Calu3 (cell line): ENCODE results near the gene ITSN2. TPM values are rescaled to one million over a fixed set of nuclear protein-coding genes. Genes with fewer than 3 reads are reported as not detected.

Source experiments
- BruUV-seq: library from RNA; stranded (reverse); fragments of 400-500 nt; replicated peaks from 2 replicates; lab custom pipeline; 2021; lab: Mats Ljungman, UMichigan
- CTCF ChIA-PET: fragments of 300-600 bp; sonication (Branson Sonifier 250); formaldehyde crosslinking; loops from one replicate; lab custom pipeline; 2022; ENCODE audit warnings: antibody characterized with exemption; lab: Charles Lee
- DNase-seq: peaks from one replicate; pipeline ENCODE4 v3.0.0; 2022
- H3K27ac Mint-ChIP-seq: one replicate; pipeline ENCODE4 v1.8.0; 2022; ENCODE audit warnings: mixed read lengths; ENCODE audit not compliant: unreplicated experiment
- H3K27me3 Mint-ChIP-seq: one replicate; pipeline ENCODE4 v1.8.0; 2022; ENCODE audit warnings: mixed read lengths; ENCODE audit not compliant: unreplicated experiment
- H3K36me3 Mint-ChIP-seq: one replicate; pipeline ENCODE4 v1.8.0; 2022; ENCODE audit warnings: mild to moderate bottlenecking, moderate library complexity, mixed read lengths; ENCODE audit not compliant: insufficient read depth, unreplicated experiment
- H3K4me1 Mint-ChIP-seq: one replicate; pipeline ENCODE4 v1.8.0; 2022; ENCODE audit warnings: mild to moderate bottlenecking, low read depth, mixed read lengths; ENCODE audit not compliant: unreplicated experiment
- H3K4me3 Mint-ChIP-seq: one replicate; pipeline ENCODE4 v1.8.0; 2022; ENCODE audit warnings: mild to moderate bottlenecking, low read depth, moderate library complexity, mixed read lengths; ENCODE audit not compliant: unreplicated experiment
- H3K9me3 Mint-ChIP-seq: one replicate; pipeline ENCODE4 v1.8.0; 2022; ENCODE audit warnings: low read depth, mixed read lengths; ENCODE audit not compliant: unreplicated experiment
- intact Hi-C: fragments of 100-400 bp; cut with micrococcal nuclease; formaldehyde crosslinking; loops from one replicate; pipeline ENCODE4 v1.10.0; 2022; ENCODE audit not compliant: unreplicated experiment
- total RNA-seq: library from RNA; stranded (reverse); gene quantifications from 2 replicates; pipeline ENCODE4 v1.2.3, GENCODE V29; 2022
- TF ChIP-seq, protein P1 (sequence below): fragments of 200-600 bp; IDR thresholded peaks from one replicate; pipeline ENCODE4 v1.8.0; 2022; ENCODE audit warnings: antibody characterized with exemption; ENCODE audit not compliant: unreplicated experiment

The ITSN2 gene
- total RNA-seq, 1 experiment from 2014 or later, result 45.4 TPM

DNA sequence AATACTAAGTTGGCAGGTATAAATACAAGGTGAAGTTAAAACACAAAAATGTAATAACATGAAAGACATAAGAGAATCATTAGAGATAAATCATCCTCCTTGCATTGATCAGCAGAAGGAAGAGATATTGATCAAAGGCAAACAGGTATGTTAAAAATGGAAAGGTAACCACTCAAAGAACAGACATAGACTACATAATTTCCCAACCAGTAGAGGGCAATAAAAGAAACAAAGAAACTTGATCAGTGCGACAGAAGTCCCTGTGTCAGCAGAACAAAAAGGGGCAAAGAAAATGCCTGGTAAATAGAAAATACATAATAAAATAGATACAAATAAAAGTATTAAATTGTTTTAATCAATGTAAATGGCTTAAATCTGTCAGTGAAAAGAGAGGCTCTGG, 131.9 kb downstream of the ITSN2 start:
- CTCF ChIA-PET, result no interaction called here

DNA sequence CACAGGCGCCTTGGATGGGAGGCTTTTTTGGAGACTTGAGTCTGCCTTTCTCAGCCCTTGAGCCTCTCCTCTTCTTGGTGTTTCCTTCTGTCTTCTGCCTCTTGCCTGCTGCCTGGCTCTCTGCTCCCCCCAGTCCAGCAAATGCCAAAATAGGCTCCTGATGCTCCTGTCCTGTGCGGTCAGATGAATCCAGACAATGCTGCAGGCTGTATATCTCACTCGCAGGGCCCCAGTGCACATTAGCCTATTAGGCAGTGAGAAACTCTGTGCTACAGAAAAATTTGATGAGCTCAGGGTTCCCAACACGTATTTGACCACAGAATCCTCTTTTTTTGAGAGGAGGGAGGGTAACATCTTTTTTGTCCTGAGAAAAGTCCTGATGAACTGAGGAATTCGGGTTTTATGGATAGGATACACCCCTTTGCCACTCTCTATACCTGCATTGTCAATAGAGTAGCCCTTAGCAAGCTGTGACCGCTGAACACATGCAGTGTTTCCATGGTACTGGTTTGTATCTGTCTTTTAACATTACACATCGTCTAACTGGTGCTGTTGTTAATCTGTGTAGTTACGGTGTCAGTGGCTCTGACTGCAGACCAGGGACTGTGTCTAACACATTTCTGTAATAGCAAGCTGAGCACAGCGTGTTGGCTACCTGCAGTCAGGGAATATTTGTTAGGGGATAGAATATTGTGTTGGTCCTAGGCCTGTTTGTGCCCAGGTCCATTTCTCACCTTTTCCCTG, 134.7 kb downstream of the ITSN2 start:
- intact Hi-C loops, result no loop called here
- CTCF ChIA-PET, result no interaction called here
- DNase-seq, result no peak
- Mint-ChIP-seq H3K27me3 (no peaks in the 10 kb centered on the region), H3K9me3 (no peaks in the 10 kb centered on the region), H3K27ac (no peak overlapping the region), H3K4me1 (no peaks in the 10 kb centered on the region), H3K4me3 (no peak overlapping the region), H3K36me3 (no peaks in the 10 kb centered on the region)
- BruUV-seq, result no TSS peak
- TF ChIP-seq, protein P1, sequence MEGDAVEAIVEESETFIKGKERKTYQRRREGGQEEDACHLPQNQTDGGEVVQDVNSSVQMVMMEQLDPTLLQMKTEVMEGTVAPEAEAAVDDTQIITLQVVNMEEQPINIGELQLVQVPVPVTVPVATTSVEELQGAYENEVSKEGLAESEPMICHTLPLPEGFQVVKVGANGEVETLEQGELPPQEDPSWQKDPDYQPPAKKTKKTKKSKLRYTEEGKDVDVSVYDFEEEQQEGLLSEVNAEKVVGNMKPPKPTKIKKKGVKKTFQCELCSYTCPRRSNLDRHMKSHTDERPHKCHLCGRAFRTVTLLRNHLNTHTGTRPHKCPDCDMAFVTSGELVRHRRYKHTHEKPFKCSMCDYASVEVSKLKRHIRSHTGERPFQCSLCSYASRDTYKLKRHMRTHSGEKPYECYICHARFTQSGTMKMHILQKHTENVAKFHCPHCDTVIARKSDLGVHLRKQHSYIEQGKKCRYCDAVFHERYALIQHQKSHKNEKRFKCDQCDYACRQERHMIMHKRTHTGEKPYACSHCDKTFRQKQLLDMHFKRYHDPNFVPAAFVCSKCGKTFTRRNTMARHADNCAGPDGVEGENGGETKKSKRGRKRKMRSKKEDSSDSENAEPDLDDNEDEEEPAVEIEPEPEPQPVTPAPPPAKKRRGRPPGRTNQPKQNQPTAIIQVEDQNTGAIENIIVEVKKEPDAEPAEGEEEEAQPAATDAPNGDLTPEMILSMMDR, result no peak

More for the DNA sequence above, 131.9 kb downstream of the ITSN2 start:
- no peak for DNase-seq
- Mint-ChIP-seq H3K4me1 (no peaks in the 10 kb centered on the region), H3K36me3 (no peaks in the 10 kb centered on the region), H3K4me3 (no peak overlapping the region), H3K9me3 (no peaks in the 10 kb centered on the region), H3K27me3 (no peaks in the 10 kb centered on the region), H3K27ac (no peak overlapping the region)
- BruUV-seq, result no TSS peak
- intact Hi-C loops, result loop anchor here (1.0 kb wide), 1 partner anchor 154 kb away; no protein-coding TSS in a partner anchor
- TF ChIP-seq, protein P1, result peak; percentile 34

DNA sequence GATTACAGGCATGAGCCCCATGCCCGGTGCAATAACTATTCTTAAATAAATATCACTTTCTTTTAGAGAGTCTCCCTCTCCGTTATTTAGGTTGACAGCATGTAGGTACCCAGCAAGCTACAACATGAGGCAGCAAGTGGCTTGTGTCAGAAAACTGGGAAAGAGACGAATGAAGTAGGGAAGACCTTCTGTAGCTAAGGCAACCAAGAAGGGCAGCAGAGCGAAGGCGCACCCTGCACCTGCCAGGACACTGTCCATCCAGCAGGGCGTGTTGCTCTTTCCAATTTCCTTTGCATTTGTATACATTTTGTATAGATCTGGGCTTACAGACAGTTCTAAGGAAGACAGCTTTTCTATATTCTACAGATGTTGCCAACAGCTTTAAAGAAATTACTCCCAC, 137.4 kb downstream of the ITSN2 start:
- DNase-seq, result no peak
- CTCF ChIA-PET, result no interaction called here
- Mint-ChIP-seq H3K4me3 (no peak overlapping the region), H3K9me3 (no peaks in the 10 kb centered on the region), H3K4me1 (no peaks in the 10 kb centered on the region), H3K27ac (no peak overlapping the region), H3K36me3 (no peaks in the 10 kb centered on the region), H3K27me3 (no peaks in the 10 kb centered on the region)
- no TSS peak for BruUV-seq
- intact Hi-C loops, result no loop called here
- TF ChIP-seq, protein P1, result no peak

DNA sequence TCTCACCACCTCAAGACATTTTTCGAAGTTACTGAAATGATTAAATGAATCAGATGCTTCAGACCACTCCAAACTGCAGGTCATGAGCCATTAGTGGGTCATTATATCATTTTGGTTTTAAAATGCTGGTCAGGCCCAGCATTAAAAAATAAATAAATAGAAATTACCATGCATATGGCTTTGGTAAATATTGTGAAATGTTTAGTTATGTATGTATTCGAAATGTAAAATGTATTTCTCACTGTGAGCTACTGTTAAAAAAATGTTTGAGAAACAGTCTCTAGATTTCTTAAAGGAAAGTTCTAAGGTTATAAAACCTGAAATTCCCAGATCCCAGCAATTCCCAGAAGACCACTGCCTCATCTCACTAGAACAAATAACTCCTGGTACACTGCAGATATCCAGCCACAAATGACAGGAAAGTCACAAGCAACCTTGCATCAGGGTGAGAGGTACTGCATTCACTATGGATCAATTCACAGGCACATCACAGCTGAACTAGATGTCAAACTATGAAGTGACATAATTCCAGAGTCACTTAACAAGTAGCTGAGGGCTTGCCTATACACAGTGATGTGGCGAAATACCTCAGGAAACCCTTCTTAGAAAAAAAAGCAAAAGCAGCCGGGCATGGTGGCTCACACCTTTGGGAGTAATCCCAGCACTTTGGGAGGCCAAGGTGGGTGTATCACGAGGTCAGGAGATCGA, 138.8 kb downstream of the ITSN2 start:
- Mint-ChIP-seq H3K4me3 (no peak overlapping the region), H3K9me3 (no peaks in the 10 kb centered on the region), H3K36me3 (no peaks in the 10 kb centered on the region), H3K27ac (no peak overlapping the region), H3K27me3 (no peaks in the 10 kb centered on the region), H3K4me1 (no peaks in the 10 kb centered on the region)
- BruUV-seq, result no TSS peak
- DNase-seq, result no peak
- CTCF ChIA-PET, result interaction anchor here (0.6 kb wide), 1 partner anchor 354 kb away, joined by 4 read pairs; no protein-coding TSS in a partner anchor
- intact Hi-C loops, result no loop called here
- TF ChIP-seq, protein P1, result no peak
